NAMALWA (cell line): Measurements from ENCODE around the gene TTC17.

Experiments
- DNase-seq: peaks from one replicate; pipeline ENCODE4 v3.0.0-alpha.2; 2015; ENCODE audit warnings: low spot score

The TTC17 gene

GRCh38 chr11:43542750-43543712 is 184.3 kb downstream of the TTC17 start:
- DNase-seq, result no peak
